ENCODE data around the gene ELAVL1. TPM values are rescaled to one million over a fixed set of nuclear protein-coding genes. Genes with fewer than 3 reads are reported as not detected.

ELAVL1 gene
- total RNA-seq, 5 donors from 2014 or later (not counting 1 experiment from before 2014, with no cell fraction given), result 33.6 to 62.1 (median 57.1) TPM

GRCh38 chr19:7993560-7993959 lies 11.9 kb downstream of the ELAVL1 start:
- no peaks in the 10 kb centered on the region for H3K27me3 Mint-ChIP-seq
- no peak overlapping the region for H3K27ac Mint-ChIP-seq
- no peaks in the 10 kb centered on the region for H3K9me3 ChIP-seq
- no peak overlapping the region for H3K4me3 Mint-ChIP-seq
- peaks cover 7 to 39% of the 10 kb centered on the region in 2 donors for H3K36me3 ChIP-seq (ENCODE audit: control insufficient read depth in 2 of 2, extremely low read depth in 1 of 2, insufficient read depth in 1 of 2, low read length in 1 of 2)
- WGBS (ENCODE audit: insufficient coverage), result 100% methylated on average over 8 of the region's 11 CpGs
- peaks cover 44 to 47% (median 45%) of the 10 kb centered on the region in 3 donors for H3K4me1 Mint-ChIP-seq
- ChIA-PET CTCF (no interaction called here), POLR2A (no interaction called here)
- H3K27me3 ChIP-seq (replicated peaks in 1 of 2; ENCODE audit: control insufficient read depth in 2 of 2, extremely low read depth in 1 of 2, insufficient read depth in 2 of 2, low read length in 1 of 2), result no peaks in the 10 kb centered on the region
- no peak overlapping the region for H3K27ac ChIP-seq (ENCODE audit: low read length)
- ATAC-seq (replicated peaks in 1 of 4) (no peak), DNase-seq (no peak)
- peaks cover 0 to 15% of the 10 kb centered on the region in 2 experiments for H3K4me1 ChIP-seq (ENCODE audit: control insufficient read depth in 1 of 2, extremely low read depth in 1 of 2, insufficient read depth in 2 of 2, low read length in 2 of 2)
- peaks cover 25% of the 10 kb centered on the region for H3K36me3 Mint-ChIP-seq
- no peak overlapping the region for H3K4me3 ChIP-seq (ENCODE audit: control insufficient read depth in 1 of 2, extremely low read depth in 1 of 2, low read length in 1 of 2)
- H3K9me3 Mint-ChIP-seq, result no peaks in the 10 kb centered on the region

DNA sequence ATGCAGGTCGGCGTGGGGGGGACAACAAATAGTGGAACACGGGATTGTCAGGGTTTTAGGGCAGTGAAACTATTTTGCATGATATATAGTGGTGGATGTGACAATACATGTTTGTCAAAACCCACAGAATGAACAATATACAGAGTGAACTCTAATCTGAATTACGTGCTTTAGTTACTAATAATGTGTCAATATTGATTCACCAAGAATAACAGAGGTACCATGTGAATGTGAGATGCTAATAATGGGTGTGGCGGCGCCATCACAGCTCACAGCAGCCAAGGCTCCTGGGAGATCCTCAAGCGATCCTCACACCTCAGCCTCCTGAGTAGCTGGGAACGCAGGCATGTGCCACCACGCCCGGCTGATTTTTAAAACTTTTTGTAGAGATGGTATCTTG lies 12.9 kb downstream of the ELAVL1 start:
- ChIA-PET CTCF (interaction anchor here in 1 of 2 donors (1.0 kb wide), 1 partner anchor 10 kb away, joined by 3 read pairs; no protein-coding TSS in a partner anchor), POLR2A (no interaction called here)
- DNase-seq (no peak), ATAC-seq (replicated peaks in 1 of 4) (no peak)
- H3K4me3 Mint-ChIP-seq, result no peak overlapping the region
- no peak overlapping the region for H3K27ac ChIP-seq (ENCODE audit: low read length)
- peaks cover 35% of the 10 kb centered on the region for H3K36me3 Mint-ChIP-seq
- no peak overlapping the region for H3K4me3 ChIP-seq (ENCODE audit: control insufficient read depth in 1 of 2, extremely low read depth in 1 of 2, low read length in 1 of 2)
- H3K36me3 ChIP-seq (ENCODE audit: control insufficient read depth in 2 of 2, extremely low read depth in 1 of 2, insufficient read depth in 1 of 2, low read length in 1 of 2), result peaks cover 10 to 46% of the 10 kb centered on the region in 2 donors
- no peaks in the 10 kb centered on the region for H3K9me3 Mint-ChIP-seq
- no peaks in the 10 kb centered on the region for H3K27me3 Mint-ChIP-seq
- 100% methylated on average over 2 of the region's 10 CpGs for whole genome bisulfite sequencing (ENCODE audit: insufficient coverage)
- H3K27me3 ChIP-seq (replicated peaks in 1 of 2; ENCODE audit: control insufficient read depth in 2 of 2, extremely low read depth in 1 of 2, insufficient read depth in 2 of 2, low read length in 1 of 2), result no peaks in the 10 kb centered on the region
- peaks cover 38 to 46% (median 45%) of the 10 kb centered on the region in 3 donors for H3K4me1 Mint-ChIP-seq
- no peaks in the 10 kb centered on the region for H3K9me3 ChIP-seq
- no peak overlapping the region for H3K27ac Mint-ChIP-seq
- peaks cover 0 to 5% of the 10 kb centered on the region in 2 experiments for H3K4me1 ChIP-seq (ENCODE audit: control insufficient read depth in 1 of 2, extremely low read depth in 1 of 2, insufficient read depth in 2 of 2, low read length in 2 of 2)

DNA sequence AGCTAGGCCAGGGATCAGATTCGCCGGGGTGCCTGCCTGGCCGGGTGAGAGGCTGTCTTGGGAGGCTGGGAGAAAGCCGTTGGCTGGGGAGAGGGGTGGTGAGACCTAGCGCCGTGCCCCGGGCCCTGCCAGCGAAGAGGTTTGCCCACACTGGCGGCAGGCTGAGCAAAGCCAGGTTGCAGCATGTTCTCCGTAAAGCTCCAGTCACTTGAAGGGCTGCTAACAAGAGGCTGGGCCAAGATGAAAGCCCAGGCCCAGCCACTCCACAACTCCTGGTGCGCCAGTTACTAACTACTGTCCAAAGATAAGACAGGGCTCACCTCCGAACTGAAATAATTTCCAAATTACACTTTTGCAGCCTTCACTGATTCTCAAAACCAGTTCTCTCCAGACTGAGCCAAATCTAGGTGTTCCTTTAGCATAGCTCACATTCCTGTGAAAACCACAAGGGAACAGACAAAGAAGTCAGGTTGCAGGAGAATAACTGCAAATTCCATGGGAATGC lies 16.3 kb downstream of the ELAVL1 start:
- H3K27ac ChIP-seq (ENCODE audit: low read length), result no peak overlapping the region
- no peak overlapping the region for H3K4me3 ChIP-seq (ENCODE audit: control insufficient read depth in 1 of 2, extremely low read depth in 1 of 2, low read length in 1 of 2)
- Mint-ChIP-seq H3K4me3 (no peak overlapping the region), H3K9me3 (no peaks in the 10 kb centered on the region), H3K27me3 (no peaks in the 10 kb centered on the region), H3K4me1 (peaks cover 9 to 21% (median 17%) of the 10 kb centered on the region in 3 donors), H3K27ac (no peak overlapping the region), H3K36me3 (peaks cover 50% of the 10 kb centered on the region)
- H3K4me1 ChIP-seq (ENCODE audit: control insufficient read depth in 1 of 2, extremely low read depth in 1 of 2, insufficient read depth in 2 of 2, low read length in 2 of 2), result no peaks in the 10 kb centered on the region
- H3K27me3 ChIP-seq (replicated peaks in 1 of 2; ENCODE audit: control insufficient read depth in 2 of 2, extremely low read depth in 1 of 2, insufficient read depth in 2 of 2, low read length in 1 of 2), result no peaks in the 10 kb centered on the region
- ATAC-seq (replicated peaks in 1 of 4) (no peak), DNase-seq (no peak)
- POLR2A ChIA-PET, result no interaction called here
- H3K9me3 ChIP-seq, result no peaks in the 10 kb centered on the region
- H3K36me3 ChIP-seq (ENCODE audit: control insufficient read depth in 2 of 2, extremely low read depth in 1 of 2, insufficient read depth in 1 of 2, low read length in 1 of 2), result peaks cover 13 to 70% of the 10 kb centered on the region in 2 donors
- 97% methylated on average over 11 of the region's 12 CpGs for WGBS (ENCODE audit: insufficient coverage)
- CTCF ChIA-PET, result no interaction called here

DNA sequence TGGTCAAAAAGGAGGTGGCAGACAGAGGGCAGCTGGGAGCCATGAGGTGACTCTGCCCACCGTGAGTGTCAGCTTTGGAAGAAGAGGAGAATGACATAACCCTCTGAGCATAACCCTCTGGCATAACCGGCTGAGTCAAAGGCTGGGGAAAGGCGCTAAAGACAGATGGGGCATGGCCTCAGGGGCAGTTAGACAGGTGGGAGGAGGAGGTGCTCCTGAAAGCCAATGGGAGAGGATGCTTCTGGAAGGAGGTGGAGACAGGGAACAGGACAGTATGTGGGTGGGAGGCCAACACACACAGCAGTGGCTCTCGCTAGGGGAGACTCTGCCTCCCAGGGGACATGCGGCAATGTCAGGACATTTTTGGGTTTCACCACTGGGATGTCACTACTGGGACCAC lies 17.1 kb downstream of the ELAVL1 start:
- H3K4me1 ChIP-seq (ENCODE audit: control insufficient read depth in 1 of 2, extremely low read depth in 1 of 2, insufficient read depth in 2 of 2, low read length in 2 of 2), result no peaks in the 10 kb centered on the region
- H3K27ac ChIP-seq (ENCODE audit: low read length), result no peak overlapping the region
- no peak overlapping the region for H3K4me3 ChIP-seq (ENCODE audit: control insufficient read depth in 1 of 2, extremely low read depth in 1 of 2, low read length in 1 of 2)
- no peak overlapping the region for H3K4me3 Mint-ChIP-seq
- H3K27me3 Mint-ChIP-seq, result no peaks in the 10 kb centered on the region
- H3K36me3 ChIP-seq (ENCODE audit: control insufficient read depth in 2 of 2, extremely low read depth in 1 of 2, insufficient read depth in 1 of 2, low read length in 1 of 2), result peaks cover 18 to 77% of the 10 kb centered on the region in 2 donors
- WGBS (ENCODE audit: insufficient coverage), result 97% methylated on average over 4 of the region's 5 CpGs
- DNase-seq, result no peak
- peaks cover 56% of the 10 kb centered on the region for H3K36me3 Mint-ChIP-seq
- H3K9me3 Mint-ChIP-seq, result no peaks in the 10 kb centered on the region
- H3K27me3 ChIP-seq (replicated peaks in 1 of 2; ENCODE audit: control insufficient read depth in 2 of 2, extremely low read depth in 1 of 2, insufficient read depth in 2 of 2, low read length in 1 of 2), result no peaks in the 10 kb centered on the region
- CTCF ChIA-PET, result no interaction called here
- ATAC-seq (replicated peaks in 1 of 4), result no peak
- POLR2A ChIA-PET, result no interaction called here
- no peaks in the 10 kb centered on the region for H3K9me3 ChIP-seq
- H3K27ac Mint-ChIP-seq, result no peak overlapping the region
- peaks cover 2 to 21% (median 10%) of the 10 kb centered on the region in 3 donors for H3K4me1 Mint-ChIP-seq

DNA sequence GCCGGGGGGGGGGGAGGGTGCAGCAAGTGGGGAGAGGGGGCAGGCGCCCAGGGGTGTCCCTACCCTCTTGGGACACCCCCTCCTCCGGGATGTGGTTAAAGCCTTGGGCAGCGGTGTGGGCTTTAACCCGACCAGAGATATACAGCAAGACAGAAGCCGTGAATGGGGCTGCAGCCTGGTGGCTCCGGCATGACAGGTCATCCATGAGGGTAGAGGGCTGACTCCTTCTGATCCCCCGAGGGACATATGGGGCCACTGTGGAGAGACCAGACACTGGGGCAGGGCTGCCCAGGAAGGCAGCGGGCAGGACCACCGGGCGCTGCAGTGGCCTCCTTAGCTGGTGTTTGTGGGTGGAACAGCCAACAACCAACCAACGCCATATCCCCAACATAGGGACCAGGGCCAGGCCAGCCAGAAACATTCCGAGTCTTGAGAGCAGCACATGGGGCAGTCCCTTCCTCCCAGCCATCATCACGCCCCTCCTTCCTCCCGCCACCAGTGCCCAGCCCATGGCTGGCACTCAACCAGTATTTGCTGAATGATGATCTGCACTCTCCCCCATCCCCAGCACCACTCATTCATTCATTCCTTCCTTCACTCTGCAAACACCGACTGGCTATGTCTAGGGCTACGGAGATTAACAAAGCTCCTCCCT lies 18.2 kb downstream of the ELAVL1 start:
- no peaks in the 10 kb centered on the region for H3K9me3 Mint-ChIP-seq
- no peaks in the 10 kb centered on the region for H3K27me3 ChIP-seq (replicated peaks in 1 of 2; ENCODE audit: control insufficient read depth in 2 of 2, extremely low read depth in 1 of 2, insufficient read depth in 2 of 2, low read length in 1 of 2)
- no peaks in the 10 kb centered on the region for H3K4me1 ChIP-seq (ENCODE audit: control insufficient read depth in 1 of 2, extremely low read depth in 1 of 2, insufficient read depth in 2 of 2, low read length in 2 of 2)
- no peak overlapping the region for H3K4me3 Mint-ChIP-seq
- H3K27ac Mint-ChIP-seq, result no peak overlapping the region
- POLR2A ChIA-PET, result no interaction called here
- peaks cover 18 to 81% of the 10 kb centered on the region in 2 donors for H3K36me3 ChIP-seq (ENCODE audit: control insufficient read depth in 2 of 2, extremely low read depth in 1 of 2, insufficient read depth in 1 of 2, low read length in 1 of 2)
- peaks cover 62% of the 10 kb centered on the region for H3K36me3 Mint-ChIP-seq
- CTCF ChIA-PET, result no interaction called here
- no peaks in the 10 kb centered on the region for H3K27me3 Mint-ChIP-seq
- no peak overlapping the region for H3K27ac ChIP-seq (ENCODE audit: low read length)
- H3K4me1 Mint-ChIP-seq, result peaks cover 2 to 21% (median 7%) of the 10 kb centered on the region in 3 donors
- H3K4me3 ChIP-seq (ENCODE audit: control insufficient read depth in 1 of 2, extremely low read depth in 1 of 2, low read length in 1 of 2), result no peak overlapping the region
- ATAC-seq (replicated peaks in 1 of 4) (no peak), DNase-seq (no peak)
- H3K9me3 ChIP-seq, result no peaks in the 10 kb centered on the region
- WGBS (ENCODE audit: insufficient coverage), result 84% methylated on average over 11 of the region's 17 CpGs

DNA sequence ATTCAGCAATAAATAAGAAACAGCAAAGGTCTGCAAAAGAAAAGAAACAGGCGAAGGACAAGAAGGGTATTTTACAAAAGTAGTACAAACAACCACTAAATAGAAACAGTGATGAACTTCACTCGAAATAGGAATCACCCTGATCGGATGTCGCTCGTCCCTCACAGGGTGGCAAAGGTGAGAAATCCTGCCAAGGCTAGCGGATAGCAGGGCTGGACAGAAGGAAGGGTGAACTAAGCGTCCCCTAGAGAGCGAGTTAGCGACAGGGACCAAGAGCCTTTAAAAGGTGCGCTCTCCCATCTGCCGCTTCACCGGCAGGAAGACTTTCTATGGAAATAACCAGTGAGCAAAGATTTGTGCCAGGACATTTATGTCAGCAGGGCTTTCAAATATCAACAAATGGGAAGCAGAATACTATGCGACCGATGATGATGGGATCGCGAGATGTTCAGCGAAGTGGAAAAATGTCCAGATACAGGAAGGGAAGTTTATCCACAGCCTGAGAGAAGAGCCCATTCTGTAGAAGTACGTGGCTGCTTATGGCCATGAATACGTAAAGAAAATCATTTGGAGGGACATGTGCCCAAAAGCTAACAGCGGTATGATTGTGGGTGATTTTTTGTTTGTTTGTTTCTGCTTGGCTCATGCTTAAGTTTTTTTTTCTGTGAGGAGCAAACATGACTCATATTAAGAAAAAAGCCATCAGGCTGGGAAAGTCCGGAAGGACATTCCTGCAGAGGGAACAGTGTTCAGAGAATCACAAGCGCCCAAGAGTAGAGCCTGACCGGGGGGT lies 18.9 kb downstream of the ELAVL1 start:
- ATAC-seq (replicated peaks in 1 of 4), result no peak
- ChIA-PET POLR2A (no interaction called here), CTCF (no interaction called here)
- Histone ChIP-seq H3K9me3 (no peaks in the 10 kb centered on the region), H3K27me3 (replicated peaks in 1 of 2; ENCODE audit: control insufficient read depth in 2 of 2, extremely low read depth in 1 of 2, insufficient read depth in 2 of 2, low read length in 1 of 2) (no peaks in the 10 kb centered on the region), H3K36me3 (ENCODE audit: control insufficient read depth in 2 of 2, extremely low read depth in 1 of 2, insufficient read depth in 1 of 2, low read length in 1 of 2) (peaks cover 20 to 81% of the 10 kb centered on the region in 2 donors), H3K4me3 (ENCODE audit: control insufficient read depth in 1 of 2, extremely low read depth in 1 of 2, low read length in 1 of 2) (no peak overlapping the region), H3K4me1 (ENCODE audit: control insufficient read depth in 1 of 2, extremely low read depth in 1 of 2, insufficient read depth in 2 of 2, low read length in 2 of 2) (no peaks in the 10 kb centered on the region), H3K27ac (ENCODE audit: low read length) (no peak overlapping the region)
- Mint-ChIP-seq H3K9me3 (no peaks in the 10 kb centered on the region), H3K27ac (no peak overlapping the region), H3K4me1 (peaks cover 2 to 20% (median 7%) of the 10 kb centered on the region in 3 donors), H3K4me3 (no peak overlapping the region), H3K36me3 (peaks cover 61% of the 10 kb centered on the region), H3K27me3 (no peaks in the 10 kb centered on the region)
- DNase-seq, result no peak
- 93% methylated on average over 18 of the region's 23 CpGs for WGBS (ENCODE audit: insufficient coverage)
